ENCODE results near the gene NDRG3. TPM values are rescaled to one million over a fixed set of nuclear protein-coding genes. Genes with fewer than 3 reads are reported as not detected.
A peak's percentile ranks its signal among the peaks of the same experiment; 100 is the strongest.

NDRG3 gene
- total and polyA plus RNA-seq, 2 donors from 2014 or later, result 25.3 to 26.4 TPM

GRCh38 chr20:36647196-36648121 is 98.4 kb downstream of the NDRG3 start:
- no peak overlapping the region for H3K27ac ChIP-seq (ENCODE audit: low read depth in 2 of 2, low read length in 2 of 2)
- no peaks in the 10 kb centered on the region for H3K9me3 ChIP-seq (ENCODE audit: control insufficient read depth in 2 of 3, insufficient read depth in 1 of 3, low read length in 3 of 3)
- no peak overlapping the region for H3K4me3 ChIP-seq (ENCODE audit: low read length in 3 of 3)
- no peaks in the 10 kb centered on the region for H3K4me1 ChIP-seq (ENCODE audit: control insufficient read depth in 2 of 3, insufficient read depth in 2 of 3, low read depth in 1 of 3, low read length in 3 of 3)
- no peaks in the 10 kb centered on the region for H3K27me3 ChIP-seq (ENCODE audit: control insufficient read depth, insufficient read depth, low read length)
- DNase-seq, result no peak
- no peak for FAIRE-seq
- no peak for TF ChIP-seq CTCF (IDR thresholded peaks at IDR 0.05; ENCODE audit: borderline replicate concordance, extremely low read depth, insufficient read depth)
- intact Hi-C loops (cut with DNase I), result no loop called here
- no peak overlapping the region for H3K9ac ChIP-seq (ENCODE audit: low read length in 3 of 3)
- H3K36me3 ChIP-seq (ENCODE audit: control insufficient read depth in 2 of 3, insufficient read depth in 3 of 3, low read length in 3 of 3), result no peaks in the 10 kb centered on the region

GRCh38 chr20:36646678-36647077 is 99.2 kb downstream of the NDRG3 start:
- FAIRE-seq (no peak), DNase-seq (no peak)
- TF ChIP-seq CTCF (IDR thresholded peaks at IDR 0.05; ENCODE audit: borderline replicate concordance, extremely low read depth, insufficient read depth), result no peak
- no peaks in the 10 kb centered on the region for H3K4me1 ChIP-seq (ENCODE audit: control insufficient read depth in 2 of 3, insufficient read depth in 2 of 3, low read depth in 1 of 3, low read length in 3 of 3)
- no peaks in the 10 kb centered on the region for H3K9me3 ChIP-seq (ENCODE audit: control insufficient read depth in 2 of 3, insufficient read depth in 1 of 3, low read length in 3 of 3)
- H3K27ac ChIP-seq (ENCODE audit: low read depth in 2 of 2, low read length in 2 of 2), result no peak overlapping the region
- H3K36me3 ChIP-seq (ENCODE audit: control insufficient read depth in 2 of 3, insufficient read depth in 3 of 3, low read length in 3 of 3), result no peaks in the 10 kb centered on the region
- H3K9ac ChIP-seq (ENCODE audit: low read length in 3 of 3), result no peak overlapping the region
- intact Hi-C loops (cut with DNase I), result no loop called here
- H3K4me3 ChIP-seq (ENCODE audit: low read length in 3 of 3), result no peak overlapping the region
- H3K27me3 ChIP-seq (ENCODE audit: control insufficient read depth, insufficient read depth, low read length), result no peaks in the 10 kb centered on the region

GRCh38 chr20:36645998-36646397 is 99.9 kb downstream of the NDRG3 start, which contains the start of gene SLA2:
TSS of gene SLA2 (minus strand) at chr20:36646196. CDS start at chr20:36641335, 4,861 bp downstream.
- DNase-seq (peak in 1 of 5 donors; percentile 2), FAIRE-seq (no peak)
- no peak within 1 kb of the TSS for H3K9ac ChIP-seq (ENCODE audit: low read length in 3 of 3)
- no peaks in the 10 kb centered on the region for H3K9me3 ChIP-seq (ENCODE audit: control insufficient read depth in 2 of 3, insufficient read depth in 1 of 3, low read length in 3 of 3)
- no peak for TF ChIP-seq CTCF (IDR thresholded peaks at IDR 0.05; ENCODE audit: borderline replicate concordance, extremely low read depth, insufficient read depth)
- intact Hi-C loops (cut with DNase I), result no loop called here
- H3K4me3 ChIP-seq (ENCODE audit: low read length in 3 of 3), result no peak within 1 kb of the TSS
- no peaks in the 10 kb centered on the region for H3K36me3 ChIP-seq (ENCODE audit: control insufficient read depth in 2 of 3, insufficient read depth in 3 of 3, low read length in 3 of 3)
- no peak within 1 kb of the TSS for H3K27ac ChIP-seq (ENCODE audit: low read depth in 2 of 2, low read length in 2 of 2)
- no peaks in the 10 kb centered on the region for H3K4me1 ChIP-seq (ENCODE audit: control insufficient read depth in 2 of 3, insufficient read depth in 2 of 3, low read depth in 1 of 3, low read length in 3 of 3)
- H3K27me3 ChIP-seq (ENCODE audit: control insufficient read depth, insufficient read depth, low read length), result no peaks in the 10 kb centered on the region
